HepG2 (cell line): ENCODE data around the gene WDR54. TPM values are rescaled to one million over a fixed set of nuclear protein-coding genes. Genes with fewer than 3 reads are reported as not detected.
A peak's percentile ranks its signal among the peaks of the same experiment; 100 is the strongest.

ENCODE experiments used
- E2F5 ChIP-seq: sonication (generic); formaldehyde crosslinking; conservative IDR thresholded peaks from 2 replicates; pipeline ENCODE4 v1.4.0; 2020; ENCODE audit warnings: missing genetic modification reagents
- HMG20B ChIP-seq: conservative IDR thresholded peaks from 2 replicates; pipeline ENCODE4 v1.6.1; 2016; ENCODE audit warnings: missing genetic modification reagents, missing compliant biosample characterization
- KLF11 ChIP-seq: IDR thresholded peaks from 2 replicates; pipeline ENCODE4 v1.6.1; 2016; ENCODE audit warnings: missing compliant biosample characterization
- KMT2A ChIP-seq: sonication (generic); formaldehyde crosslinking; IDR thresholded peaks from 2 replicates; pipeline ENCODE4 v1.4.0; 2020; ENCODE audit warnings: missing genetic modification reagents
- NRL ChIP-seq: sonication (generic); formaldehyde crosslinking; IDR thresholded peaks from 2 replicates; pipeline ENCODE4 v1.5.0; 2020; ENCODE audit warnings: missing genetic modification reagents, mild to moderate bottlenecking, moderate library complexity, borderline replicate concordance
- PCBP1 ChIP-seq: fragments of 200-400 bp; formaldehyde crosslinking; IDR thresholded peaks from 2 replicates; pipeline ENCODE4 v1.6.1; 2017; ENCODE audit warnings: mild to moderate bottlenecking, low read depth, low read length, borderline replicate concordance
- RORA ChIP-seq: sonication (generic); formaldehyde crosslinking; IDR thresholded peaks from 2 replicates; pipeline ENCODE4 v1.5.0; 2020; ENCODE audit warnings: mild to moderate bottlenecking, missing genetic modification reagents, moderate library complexity
- SAFB2 ChIP-seq: sonication (generic); formaldehyde crosslinking; IDR thresholded peaks from 2 replicates; pipeline ENCODE4 v1.5.1; 2020; ENCODE audit warnings: missing genetic modification reagents, low read depth, mild to moderate bottlenecking, borderline replicate concordance
- SMYD3 ChIP-seq: sonication (generic); formaldehyde crosslinking; IDR thresholded peaks from 2 replicates; pipeline ENCODE4 v1.8.1; 2023; ENCODE audit warnings: mild to moderate bottlenecking, missing genetic modification reagents
- SP5 ChIP-seq: IDR thresholded peaks from 2 replicates; pipeline ENCODE4 v1.6.1; 2016; ENCODE audit warnings: low read depth, borderline replicate concordance
- U2AF1 ChIP-seq: fragments of 200-400 bp; formaldehyde crosslinking; optimal IDR thresholded peaks from 2 replicates; pipeline ENCODE3; 2017; ENCODE audit warnings: mild to moderate bottlenecking, low read depth, low read length
- U2AF2 ChIP-seq: fragments of 200-400 bp; formaldehyde crosslinking; IDR thresholded peaks from 2 replicates; pipeline ENCODE4 v1.6.1; 2017; ENCODE audit warnings: low read depth, mild to moderate bottlenecking, low read length
- ZBTB42 ChIP-seq: sonication (generic); formaldehyde crosslinking; IDR thresholded peaks from 2 replicates; pipeline ENCODE4 v1.5.0; 2020; ENCODE audit warnings: mild to moderate bottlenecking, missing genetic modification reagents
- ZNF180 ChIP-seq: sonication (generic); formaldehyde crosslinking; IDR thresholded peaks from 2 replicates; pipeline ENCODE4 v1.4.0; 2020; ENCODE audit warnings: low read depth, missing genetic modification reagents, borderline replicate concordance
- ZNF670 ChIP-seq: sonication (generic); formaldehyde crosslinking; IDR thresholded peaks from 2 replicates; pipeline ENCODE4 v1.8.0; 2022; ENCODE audit warnings: mild to moderate bottlenecking, missing genetic modification reagents, borderline replicate concordance
- ZNF710 ChIP-seq: sonication (generic); formaldehyde crosslinking; IDR thresholded peaks from 2 replicates; pipeline ENCODE4 v1.5.0; 2020; ENCODE audit warnings: mild to moderate bottlenecking, missing genetic modification reagents, borderline replicate concordance
- polyA plus RNA-seq, 8 experiments: library from polyadenylated mRNA; depleted of rRNA in 3 of 8; stranded (reverse) in 7 of 8; unstranded in 1 of 8; fragments of >200 nt; fragmentation: Illumina TruSeq in 4 of 8; extraction: Trizol in 4 of 8; gene quantifications; 2 replicates each; pipeline versions ENCODE4 v1.2.1 to v1.2.3, GENCODE V29; 2011 to 2016; ENCODE audit warnings: low read depth in 4 of 8, missing spikeins in 1 of 8, mixed read lengths in 1 of 8; ENCODE audit not compliant: insufficient read depth in 1 of 8
- total RNA-seq, 5 experiments: library from RNA; depleted of rRNA; stranded (reverse); fragments of >200 nt; fragmentation: Illumina TruSeq; extraction: Trizol; gene quantifications; 2 replicates each; pipeline ENCODE4 v1.2.3, GENCODE V29; 2016; ENCODE audit warnings: low read depth in 1 of 5
- TF ChIP-seq, protein P1 (sequence below): IDR thresholded peaks from 2 replicates; pipeline ENCODE4 v1.6.1; 2016
- TF ChIP-seq, protein P2 (sequence below): fragments of 450-650 bp; IDR thresholded peaks from 2 replicates; pipeline ENCODE4 v1.6.1; 2016
- TF ChIP-seq, protein P3 (sequence below), 2 experiments: sonication (generic) in 1 of 2; formaldehyde crosslinking in 1 of 2; IDR thresholded peaks; 2 replicates each; pipeline versions ENCODE4 v1.4.0 to v1.6.1; 2016 to 2020; ENCODE audit warnings: borderline replicate concordance in 1 of 2, low read depth in 1 of 2, mild to moderate bottlenecking in 1 of 2, missing genetic modification reagents in 1 of 2

WDR54 gene
- total and polyA plus RNA-seq, 2 of the 13 experiments (the other 11 are each of a cell fraction or from before 2014, with no cell fraction given), result 2.0 to 17.3 TPM

GRCh38 chr2:74421221-74421870, at the start of gene WDR54, which contains the start of gene C2orf81 (continued):
- TF ChIP-seq, protein P1, sequence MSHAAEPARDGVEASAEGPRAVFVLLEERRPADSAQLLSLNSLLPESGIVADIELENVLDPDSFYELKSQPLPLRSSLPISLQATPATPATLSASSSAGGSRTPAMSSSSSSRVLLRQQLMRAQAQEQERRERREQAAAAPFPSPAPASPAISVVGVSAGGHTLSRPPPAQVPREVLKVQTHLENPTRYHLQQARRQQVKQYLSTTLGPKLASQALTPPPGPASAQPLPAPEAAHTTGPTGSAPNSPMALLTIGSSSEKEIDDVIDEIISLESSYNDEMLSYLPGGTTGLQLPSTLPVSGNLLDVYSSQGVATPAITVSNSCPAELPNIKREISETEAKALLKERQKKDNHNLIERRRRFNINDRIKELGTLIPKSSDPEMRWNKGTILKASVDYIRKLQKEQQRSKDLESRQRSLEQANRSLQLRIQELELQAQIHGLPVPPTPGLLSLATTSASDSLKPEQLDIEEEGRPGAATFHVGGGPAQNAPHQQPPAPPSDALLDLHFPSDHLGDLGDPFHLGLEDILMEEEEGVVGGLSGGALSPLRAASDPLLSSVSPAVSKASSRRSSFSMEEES (CRISPR knock-in tag), result no peak
- TF ChIP-seq RORA (no peak), ZBTB42 (CRISPR knock-in tag) (no peak), NRL (CRISPR knock-in tag) (peak; percentile 73), SMYD3 (CRISPR knock-in tag) (no peak), SAFB2 (peak; percentile 80; the same call in 1 of the 2 replicates), ZNF180 (CRISPR knock-in tag) (no peak), KLF11 (CRISPR knock-in tag) (no peak), E2F5 (no peak), KMT2A (no peak), ZNF710 (CRISPR knock-in tag) (peak; percentile 50), U2AF1 (no peak), ZNF670 (CRISPR knock-in tag) (peak; percentile 82; the same call in 1 of the 2 replicates), SP5 (CRISPR knock-in tag) (peak; percentile 80; the same call in 1 of the 2 replicates), U2AF2 (peak; percentile 99), PCBP1 (no peak), HMG20B (CRISPR knock-in tag) (no peak)
- TF ChIP-seq, protein P2, sequence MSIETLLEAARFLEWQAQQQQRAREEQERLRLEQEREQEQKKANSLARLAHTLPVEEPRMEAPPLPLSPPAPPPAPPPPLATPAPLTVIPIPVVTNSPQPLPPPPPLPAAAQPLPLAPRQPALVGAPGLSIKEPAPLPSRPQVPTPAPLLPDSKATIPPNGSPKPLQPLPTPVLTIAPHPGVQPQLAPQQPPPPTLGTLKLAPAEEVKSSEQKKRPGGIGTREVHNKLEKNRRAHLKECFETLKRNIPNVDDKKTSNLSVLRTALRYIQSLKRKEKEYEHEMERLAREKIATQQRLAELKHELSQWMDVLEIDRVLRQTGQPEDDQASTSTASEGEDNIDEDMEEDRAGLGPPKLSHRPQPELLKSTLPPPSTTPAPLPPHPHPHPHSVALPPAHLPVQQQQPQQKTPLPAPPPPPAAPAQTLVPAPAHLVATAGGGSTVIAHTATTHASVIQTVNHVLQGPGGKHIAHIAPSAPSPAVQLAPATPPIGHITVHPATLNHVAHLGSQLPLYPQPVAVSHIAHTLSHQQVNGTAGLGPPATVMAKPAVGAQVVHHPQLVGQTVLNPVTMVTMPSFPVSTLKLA, result peak; percentile 21; the same call in 1 of the 2 replicates
- TF ChIP-seq, protein P3, sequence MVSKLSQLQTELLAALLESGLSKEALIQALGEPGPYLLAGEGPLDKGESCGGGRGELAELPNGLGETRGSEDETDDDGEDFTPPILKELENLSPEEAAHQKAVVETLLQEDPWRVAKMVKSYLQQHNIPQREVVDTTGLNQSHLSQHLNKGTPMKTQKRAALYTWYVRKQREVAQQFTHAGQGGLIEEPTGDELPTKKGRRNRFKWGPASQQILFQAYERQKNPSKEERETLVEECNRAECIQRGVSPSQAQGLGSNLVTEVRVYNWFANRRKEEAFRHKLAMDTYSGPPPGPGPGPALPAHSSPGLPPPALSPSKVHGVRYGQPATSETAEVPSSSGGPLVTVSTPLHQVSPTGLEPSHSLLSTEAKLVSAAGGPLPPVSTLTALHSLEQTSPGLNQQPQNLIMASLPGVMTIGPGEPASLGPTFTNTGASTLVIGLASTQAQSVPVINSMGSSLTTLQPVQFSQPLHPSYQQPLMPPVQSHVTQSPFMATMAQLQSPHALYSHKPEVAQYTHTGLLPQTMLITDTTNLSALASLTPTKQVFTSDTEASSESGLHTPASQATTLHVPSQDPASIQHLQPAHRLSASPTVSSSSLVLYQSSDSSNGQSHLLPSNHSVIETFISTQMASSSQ (IDR thresholded peaks at IDR 0.05; ENCODE audit: low read depth), result no peak
- TF ChIP-seq, protein P3 (CRISPR knock-in tag; IDR thresholded peaks at IDR 0.05; ENCODE audit: borderline replicate concordance), result peak; percentile 32; the same call in 1 of the 2 replicates
